H1 (cell line): ENCODE results near the gene SLMAP. TPM values are rescaled to one million over a fixed set of nuclear protein-coding genes. Genes with fewer than 3 reads are reported as not detected.

Source experiments
- CTCF ChIA-PET: fragments of 300-600 bp; sonication (Branson Sonifier 250); formaldehyde crosslinking; loops from one replicate; lab custom pipeline; 2021; ENCODE audit not compliant: partially characterized antibody; lab: Charles Lee
- POLR2A ChIA-PET: fragments of 300-600 bp; sonication (Branson Sonifier 250); formaldehyde crosslinking; loops from one replicate; lab custom pipeline; 2021; ENCODE audit warnings: inconsistent platforms; ENCODE audit not compliant: partially characterized antibody; lab: Charles Lee
- DNase-seq, 2 experiments: peaks; one replicate each; pipeline versions ENCODE4 v3.0.0 to v3.0.0-alpha.2; 2010 to 2022; ENCODE audit warnings: low spot score in 2 of 2, low read depth in 1 of 2, mixed read lengths in 1 of 2
- FAIRE-seq: peaks from 2 replicates; lab custom pipeline; 2011; peaks lifted over from hg19 to GRCh38; lab: Jason Lieb, UNC
- H2AFZ ChIP-seq: 2 replicates; pipeline ENCODE4 v1.8.1; 2012; ENCODE audit warnings: low read length, inconsistent platforms
- H2AK5ac ChIP-seq: 2 replicates; pipeline ENCODE4 v1.6.1; 2013; ENCODE audit warnings: low read depth, low read length
- H2BK120ac ChIP-seq: replicated peaks from 2 replicates; pipeline ENCODE3; 2013; ENCODE audit warnings: low read depth, low read length, inconsistent platforms
- H2BK12ac ChIP-seq: 2 replicates; pipeline ENCODE4 v1.6.1; 2013; ENCODE audit warnings: low read depth, low read length
- H2BK15ac ChIP-seq: 2 replicates; pipeline ENCODE4 v1.6.1; 2013; ENCODE audit warnings: low read length
- H2BK20ac ChIP-seq: 2 replicates; pipeline ENCODE4 v1.6.1; 2013; ENCODE audit warnings: low read length
- H2BK5ac ChIP-seq: 2 replicates; pipeline ENCODE4 v1.6.1; 2013; ENCODE audit warnings: low read depth, low read length
- H3K14ac ChIP-seq: 2 replicates; pipeline ENCODE4 v1.6.1; 2013; ENCODE audit warnings: inconsistent platforms; ENCODE audit not compliant: insufficient read length
- H3K18ac ChIP-seq: 2 replicates; pipeline ENCODE4 v1.6.1; 2013; ENCODE audit warnings: low read length; ENCODE audit errors: extremely low read depth
- H3K23ac ChIP-seq: 2 replicates; pipeline ENCODE4 v1.6.1; 2013; ENCODE audit warnings: inconsistent platforms; ENCODE audit not compliant: insufficient read length
- H3K23me2 ChIP-seq: 2 replicates; pipeline ENCODE4 v1.6.1; 2013; ENCODE audit warnings: low read depth, low read length
- H3K27ac ChIP-seq: 2 replicates; pipeline ENCODE4 v1.6.1; 2011; ENCODE audit warnings: low read depth, low read length, inconsistent platforms
- H3K27me3 ChIP-seq, 4 experiments: replicated peaks in 1 of 4; 1 replicate in 1 of 4; 2 replicates in 3 of 4; pipeline versions ENCODE4 v1.6.1 to v1.8.1; 2011 to 2013; ENCODE audit warnings: low read length in 3 of 4, mild to moderate bottlenecking in 3 of 4, inconsistent platforms in 2 of 4, mixed read lengths in 2 of 4, moderate library complexity in 1 of 4; ENCODE audit not compliant: control insufficient read depth in 3 of 4, insufficient read depth in 3 of 4; ENCODE audit errors: extremely low read depth in 1 of 4
- H3K36me3 ChIP-seq, 4 experiments: 2 replicates each; pipeline versions ENCODE4 v1.6.1 to v1.8.1; 2011 to 2013; ENCODE audit warnings: mild to moderate bottlenecking in 4 of 4, low read length in 3 of 4, moderate library complexity in 2 of 4, control low read depth in 1 of 4, inconsistent platforms in 1 of 4; ENCODE audit not compliant: insufficient read depth in 4 of 4, control insufficient read depth in 2 of 4
- H3K4ac ChIP-seq: replicated peaks from 2 replicates; pipeline ENCODE3; 2013; ENCODE audit warnings: low read length, low read depth, mixed read lengths, inconsistent platforms; ENCODE audit not compliant: insufficient read length
- H3K4me1 ChIP-seq, 4 experiments: replicated peaks in 1 of 4; 1 replicate in 1 of 4; 2 replicates in 3 of 4; pipeline versions ENCODE4 v1.6.1 to v1.8.1; 2011 to 2013; ENCODE audit warnings: low read length in 3 of 4, inconsistent platforms in 2 of 4, mixed read lengths in 1 of 4; ENCODE audit not compliant: insufficient read depth in 4 of 4, control insufficient read depth in 3 of 4
- H3K4me2 ChIP-seq, 2 experiments: 2 replicates each; pipeline versions ENCODE4 v1.6.1 to v1.8.1; 2011 to 2013; ENCODE audit warnings: low read depth in 2 of 2, low read length in 2 of 2, control low read depth in 1 of 2, inconsistent platforms in 1 of 2, mild to moderate bottlenecking in 1 of 2; ENCODE audit not compliant: insufficient read depth in 1 of 2
- H3K4me3 ChIP-seq, 4 experiments: fragments of 200-600, 300-600 bp in 1 of 4; sonication (generic), shearing (Covaris generic), sonication (Bioruptor Twin) in 1 of 4; 2 replicates each; pipeline versions ENCODE4 v1.5.1 to v1.8.1; 2011 to 2016; ENCODE audit warnings: low read length in 4 of 4, low read depth in 3 of 4, control low read depth in 2 of 4, inconsistent platforms in 2 of 4, mild to moderate bottlenecking in 2 of 4, mixed read lengths in 1 of 4, moderate library complexity in 1 of 4; ENCODE audit not compliant: insufficient read depth in 2 of 4; ENCODE audit errors: extremely low read depth in 1 of 4
- H3K56ac ChIP-seq: replicated peaks from 2 replicates; pipeline ENCODE3; 2013; ENCODE audit warnings: low read depth, mild to moderate bottlenecking, mixed read lengths, low read length, inconsistent platforms; ENCODE audit not compliant: insufficient read length
- H3K79me1 ChIP-seq: 2 replicates; pipeline ENCODE4 v1.6.1; 2013; ENCODE audit warnings: low read depth, low read length, control low read depth
- H3K79me2 ChIP-seq, 2 experiments: 2 replicates each; pipeline versions ENCODE4 v1.6.1 to v1.8.1; 2012 to 2013; ENCODE audit warnings: low read length in 2 of 2, mild to moderate bottlenecking in 2 of 2, inconsistent platforms in 1 of 2; ENCODE audit not compliant: insufficient read depth in 2 of 2, control insufficient read depth in 1 of 2
- H3K9ac ChIP-seq, 4 experiments: replicated peaks in 1 of 4; 1 replicate in 1 of 4; 2 replicates in 3 of 4; pipeline versions ENCODE4 v1.6.1 to v1.8.1; 2011 to 2013; ENCODE audit warnings: low read depth in 3 of 4, low read length in 3 of 4, control low read depth in 2 of 4, mild to moderate bottlenecking in 2 of 4, moderate library complexity in 2 of 4, inconsistent platforms in 1 of 4; ENCODE audit errors: extremely low read depth in 1 of 4
- H3K9me3 ChIP-seq, 2 experiments: 2 replicates each; pipeline versions ENCODE4 v1.6.1 to v1.8.1; 2012 to 2013; ENCODE audit warnings: mild to moderate bottlenecking in 2 of 2, moderate library complexity in 2 of 2, control low read depth in 1 of 2, inconsistent platforms in 1 of 2, low read depth in 1 of 2, low read length in 1 of 2, mixed read lengths in 1 of 2; ENCODE audit not compliant: insufficient read depth in 2 of 2
- H4K20me1 ChIP-seq, 2 experiments: replicated peaks in 1 of 2; 2 replicates each; pipeline versions ENCODE3 to v1.8.1; 2011 to 2013; ENCODE audit warnings: inconsistent platforms in 2 of 2, low read length in 2 of 2, mild to moderate bottlenecking in 1 of 2; ENCODE audit not compliant: insufficient read depth in 2 of 2, control insufficient read depth in 1 of 2
- H4K5ac ChIP-seq: 2 replicates; pipeline ENCODE4 v1.6.1; 2013; ENCODE audit warnings: low read length, low read depth, mixed read lengths, inconsistent platforms; ENCODE audit not compliant: insufficient read length
- H4K8ac ChIP-seq: 2 replicates; pipeline ENCODE4 v1.8.0; 2013; ENCODE audit warnings: mild to moderate bottlenecking, moderate library complexity, low read length, inconsistent platforms; ENCODE audit not compliant: insufficient read depth; ENCODE audit errors: extremely low read depth
- H4K91ac ChIP-seq: replicated peaks from 2 replicates; pipeline ENCODE3; 2013; ENCODE audit warnings: low read length, mixed read lengths, inconsistent platforms; ENCODE audit not compliant: insufficient read length
- CBX5 ChIP-seq: fragments of 300-800, 300-1000 bp; sonication (generic); IDR thresholded peaks from 2 replicates; pipeline ENCODE4 v1.7.1; 2016; ENCODE audit warnings: antibody characterized with exemption, low read length, low read depth
- CTCF ChIP-seq, 3 experiments: IDR thresholded peaks; 1 replicate in 2 of 3; 2 replicates in 1 of 3; pipeline versions ENCODE4 v1.5.1 to v1.6.1; 2011; ENCODE audit warnings: low read length in 3 of 3, mild to moderate bottlenecking in 3 of 3, inconsistent platforms in 2 of 3, low read depth in 1 of 3, moderate library complexity in 1 of 3; ENCODE audit not compliant: insufficient read depth in 1 of 3; ENCODE audit errors: control extremely low read depth in 1 of 3
- POLR2AphosphoS5 ChIP-seq: IDR thresholded peaks from 2 replicates; pipeline ENCODE4 v1.6.1; 2011; ENCODE audit warnings: low read depth, low read length
- RFX5 ChIP-seq: IDR thresholded peaks from 2 replicates; pipeline ENCODE4 v1.6.1; 2011; ENCODE audit warnings: low read depth, low read length, improper control_type of control experiment, borderline replicate concordance
- RNF2 ChIP-seq: fragments of 200-900, 300-1000 bp; sonication (generic); IDR thresholded peaks from 2 replicates; pipeline ENCODE4 v1.7.1; 2016; ENCODE audit warnings: borderline replicate concordance, low read depth, mild to moderate bottlenecking, antibody characterized with exemption, low read length; ENCODE audit not compliant: poor library complexity, severe bottlenecking; ENCODE audit errors: missing control alignments
- SIX5 ChIP-seq: IDR thresholded peaks from 2 replicates; pipeline ENCODE4 v1.6.1; 2011; ENCODE audit warnings: mild to moderate bottlenecking, low read depth, low read length
- SP1 ChIP-seq: IDR thresholded peaks from 2 replicates; pipeline ENCODE4 v1.6.1; 2011; ENCODE audit warnings: low read depth, low read length
- TAF7 ChIP-seq: optimal IDR thresholded peaks from 2 replicates; pipeline ENCODE3; 2011; ENCODE audit warnings: low read depth, mild to moderate bottlenecking, inconsistent platforms, low read length, moderate library complexity, borderline replicate concordance
- ZNF274 ChIP-seq: IDR thresholded peaks from 2 replicates; pipeline ENCODE4 v1.7.0; 2012; ENCODE audit warnings: low read length, borderline replicate concordance; ENCODE audit errors: extremely low read depth
- WGBS, 2 experiments: shearing (Covaris generic) in 1 of 2; methylation state at CpG; one replicate each; pipeline versions ENCODE4 v1.1.6 to v1.1.7; 2013 to 2015; ENCODE audit warnings: low lambda C conversion rate in 2 of 2, mixed read lengths in 2 of 2, inconsistent platforms in 1 of 2, low coverage in 1 of 2, missing lambda C conversion rate in 1 of 2; ENCODE audit not compliant: insufficient replicate concordance in 2 of 2, insufficient coverage in 1 of 2, insufficient read length in 1 of 2; ENCODE audit errors: extremely low coverage in 1 of 2, missing lambda C conversion rate in 1 of 2; 5-methylcytosine and 5-hydroxymethylcytosine counted together
- polyA plus RNA-seq, 7 experiments: library from polyadenylated mRNA; depleted of rRNA in 3 of 7; stranded (reverse) in 5 of 7; unstranded in 2 of 7; fragments of >200 nt in 5 of 7; fragments of 200-250 nt in 2 of 7; gene quantifications; 1 replicate in 5 of 7; 2 replicates in 1 of 7; 4 replicates in 1 of 7; pipeline versions ENCODE4 v1.2.1 to v1.2.3, GENCODE V29; 2011 to 2013; ENCODE audit warnings: missing spikeins in 2 of 7, mixed read lengths in 2 of 7
- total RNA-seq: library from RNA; stranded (reverse); fragmentation: NEBNext Ultra II Directional; extraction: Animal tissue kit (Norgen Biotek cat#: 25700); gene quantifications from 2 replicates; pipeline ENCODE4 v1.2.1, GENCODE V29; 2021

SLMAP gene
- total and polyA plus RNA-seq, 2 of the 8 experiments (the other 6 are each of a cell fraction or from before 2014, with no cell fraction given) = 13.6 to 70.4 TPM

GRCh38 chr3:57749542-57749941 lies 6.6 kb upstream of the SLMAP start:
- no peak overlapping the region for H3K56ac ChIP-seq
- H3K27me3 ChIP-seq = no peaks in the 10 kb centered on the region
- peaks cover 0 to 4% of the 10 kb centered on the region in 2 experiments; a peak in 1 of 4 replicates for H3K9me3 ChIP-seq
- no peaks in the 10 kb centered on the region for H3K79me1 ChIP-seq
- no peak overlapping the region for H3K18ac ChIP-seq
- H3K23me2 ChIP-seq = no peaks in the 10 kb centered on the region; the same call in 1 of the 2 replicates
- no peak overlapping the region for H2BK12ac ChIP-seq
- no peak overlapping the region for H3K4me2 ChIP-seq
- no peak overlapping the region for H4K91ac ChIP-seq
- H2AFZ ChIP-seq = no peak overlapping the region
- DNase-seq (no peak), FAIRE-seq (no peak)
- H2BK5ac ChIP-seq = no peak overlapping the region
- no peak overlapping the region for H2BK120ac ChIP-seq
- no peaks in the 10 kb centered on the region for H3K36me3 ChIP-seq
- H3K14ac ChIP-seq = no peak overlapping the region
- H4K5ac ChIP-seq = no peak overlapping the region
- no peaks in the 10 kb centered on the region for H4K20me1 ChIP-seq
- CTCF ChIA-PET = interaction anchor here (1.3 kb wide), 1 partner anchor 22 kb away, joined by 6 read pairs; no protein-coding TSS in a partner anchor
- no peak overlapping the region for H2BK15ac ChIP-seq
- no peak overlapping the region for H3K4ac ChIP-seq
- no peak overlapping the region for H2BK20ac ChIP-seq
- no peak overlapping the region for H2AK5ac ChIP-seq
- WGBS, 2 experiments = 96% methylated on average over 9 of the region's 9 CpGs; no CpG with 5 or more reads in 1 of the 2 experiments
- H3K4me1 ChIP-seq = no peaks in the 10 kb centered on the region
- no peak overlapping the region for H3K9ac ChIP-seq
- no peak overlapping the region for H3K4me3 ChIP-seq
- no peak overlapping the region for H3K23ac ChIP-seq
- H3K79me2 ChIP-seq = no peaks in the 10 kb centered on the region
- POLR2A ChIA-PET = no interaction called here
- H3K27ac ChIP-seq = no peak overlapping the region
- TF ChIP-seq SIX5 = no peak
- no peak for TF ChIP-seq ZNF274
- TF ChIP-seq POLR2AphosphoS5 = no peak
- TF ChIP-seq RNF2 = no peak
- no peak for TF ChIP-seq CBX5
- TF ChIP-seq SP1 = no peak
- TF ChIP-seq RFX5 = no peak
- TF ChIP-seq TAF7 = no peak
- no peak for TF ChIP-seq CTCF (IDR thresholded peaks at IDR 0.05; ENCODE audit: control extremely low read depth in 1 of 3, insufficient read depth in 1 of 3, low read depth in 1 of 3, low read length in 3 of 3)
- H4K8ac ChIP-seq = no peak overlapping the region
